NOMO-1 (cell line): Measurements from ENCODE around the gene PSMB10.
"Not testable (repeated sequence)": the region's sequence is repeated elsewhere in the genome, so short reads cannot be mapped to it uniquely, and the experiment has no call there.

Experiments
- DNase-seq, 2 experiments: peaks; one replicate each; lab custom pipeline; 2025; ENCODE audit not compliant: unreplicated experiment in 2 of 2; lab: John Stamatoyannopoulos, UW

Gene PSMB10

DNA sequence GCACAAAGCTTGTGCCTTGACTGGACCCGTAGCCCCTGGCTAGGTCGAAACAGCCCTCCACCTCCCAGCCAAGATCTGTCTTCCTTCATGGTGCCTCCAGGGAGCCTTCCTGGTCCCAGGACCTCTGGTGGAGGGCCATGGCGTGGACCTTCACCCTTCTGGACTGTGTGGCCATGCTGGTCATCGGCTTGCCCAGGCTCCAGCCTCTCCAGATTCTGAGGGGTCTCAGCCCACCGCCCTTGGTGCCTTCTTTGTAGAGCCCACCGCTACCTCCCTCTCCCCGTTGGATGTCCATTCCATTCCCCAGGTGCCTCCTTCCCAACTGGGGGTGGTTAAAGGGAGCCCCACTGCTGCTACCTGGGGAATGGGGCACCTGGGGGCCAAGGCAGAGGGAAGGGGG lies 8.5 kb downstream of the PSMB10 start:
- no peak for DNase-seq

- no peak for DNase-seq
These were observed 9.3 kb downstream of the PSMB10 start for GRCh38 chr16:67927131-67927941.

GRCh38 chr16:67926181-67926750 lies 10.4 kb downstream of the PSMB10 start:
- no peak for DNase-seq

DNA sequence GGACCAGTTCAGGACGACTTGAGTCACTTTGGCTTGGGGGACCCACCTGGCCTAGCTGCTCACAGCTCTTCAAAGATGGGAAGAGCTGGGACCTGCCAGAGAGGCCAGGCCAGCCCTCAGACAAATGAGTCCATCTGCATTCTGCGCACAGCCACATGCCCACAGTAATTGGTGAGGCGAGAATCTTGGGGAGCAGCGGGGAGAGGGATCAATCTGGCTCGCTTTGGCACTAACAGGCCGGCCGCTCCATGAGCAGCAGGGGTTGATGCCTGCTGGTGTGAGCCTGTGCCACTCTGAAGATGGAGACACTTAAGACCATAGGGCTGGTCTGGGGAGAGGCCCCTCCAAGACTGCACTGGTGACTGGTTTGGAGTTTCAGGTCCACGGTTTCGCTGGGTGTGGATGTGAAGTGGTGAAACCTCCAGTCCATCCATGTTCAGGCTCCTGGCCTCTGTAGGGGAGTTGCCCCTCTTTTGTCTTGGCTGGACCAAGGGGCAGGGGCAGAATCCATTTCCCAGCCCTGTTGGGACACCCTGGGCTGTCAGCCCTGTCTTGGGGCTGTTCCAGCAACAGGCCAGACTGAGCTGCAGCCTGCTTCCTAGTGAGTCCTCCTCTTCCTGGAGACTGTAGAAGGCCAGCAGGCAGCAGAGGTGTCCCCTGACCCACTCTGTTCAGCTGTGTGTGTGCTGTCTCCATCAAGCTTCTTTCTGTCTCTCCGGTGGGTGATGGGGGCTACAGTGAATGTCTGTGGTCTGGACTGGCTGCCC lies 12.3 kb downstream of the PSMB10 start:
- DNase-seq = no peak

- DNase-seq = no peak
These were observed 13.1 kb downstream of the PSMB10 start for GRCh38 chr16:67923414-67924116.

DNA sequence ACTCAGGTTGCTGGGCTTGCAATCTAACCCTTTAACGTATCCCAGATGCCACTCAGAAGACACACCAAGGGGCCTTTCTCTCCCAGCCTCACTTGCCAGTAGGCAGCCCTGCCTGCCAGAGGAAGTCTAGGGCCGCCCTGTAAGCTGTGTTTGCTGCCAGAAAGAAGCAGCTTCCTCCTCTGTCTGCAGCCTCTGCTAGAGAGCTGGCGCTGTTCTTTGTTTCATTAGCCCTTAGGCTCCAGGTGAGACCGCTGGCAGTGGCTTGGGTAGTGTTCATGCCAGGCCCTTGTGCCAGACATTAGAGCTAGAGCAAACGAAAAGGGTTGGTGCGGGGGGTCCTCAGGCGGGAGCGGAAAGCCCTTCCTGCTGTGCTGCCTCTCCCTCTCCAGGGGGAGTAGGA lies 13.9 kb downstream of the PSMB10 start:
- no peak for DNase-seq

DNA sequence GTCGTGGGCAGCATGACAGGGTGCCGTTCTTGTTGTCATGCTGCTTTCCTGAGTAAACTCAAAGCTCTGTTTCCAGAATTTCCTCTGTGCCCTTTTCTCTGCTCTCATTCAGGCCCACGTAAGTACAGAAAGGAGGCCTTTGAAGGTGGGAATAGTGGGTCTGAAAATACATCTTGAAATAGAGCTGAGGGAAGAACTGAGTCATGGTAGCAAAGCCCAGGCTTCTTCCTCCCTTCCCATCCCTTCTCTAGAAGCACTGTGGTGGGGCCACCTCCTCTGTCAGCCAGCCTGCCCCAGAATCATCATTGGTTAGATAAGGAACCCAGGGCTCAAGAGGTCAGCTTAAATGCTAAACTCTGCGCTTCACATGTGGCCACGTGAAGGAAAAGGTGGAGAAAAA lies 14.4 kb downstream of the PSMB10 start:
- no peak for DNase-seq

- no peak for DNase-seq
These were observed 16.9 kb downstream of the PSMB10 start for GRCh38 chr16:67919622-67920221.

GRCh38 chr16:67917852-67918236 lies 18.8 kb downstream of the PSMB10 start:
- DNase-seq = no peak

- DNase-seq = no peak
These were observed 19.4 kb downstream of the PSMB10 start for GRCh38 chr16:67917140-67917851.

GRCh38 chr16:67915831-67916723 lies 20.6 kb downstream of the PSMB10 start:
- no peak for DNase-seq

DNA sequence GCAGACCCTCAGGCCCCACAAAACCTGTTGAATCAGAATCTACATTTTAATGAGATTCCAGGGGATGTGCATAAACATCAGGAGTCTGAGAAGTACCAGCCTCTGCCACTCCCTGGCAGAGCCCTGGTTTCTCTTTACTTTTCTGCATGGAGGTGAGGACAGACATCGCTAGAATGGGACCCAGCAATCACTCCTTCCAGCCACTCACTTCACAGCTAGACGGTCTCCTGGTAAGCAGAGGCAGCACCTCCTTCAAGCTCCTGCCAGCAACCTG lies 21.2 kb downstream of the PSMB10 start:
- not testable (repeated sequence) for DNase-seq

DNA sequence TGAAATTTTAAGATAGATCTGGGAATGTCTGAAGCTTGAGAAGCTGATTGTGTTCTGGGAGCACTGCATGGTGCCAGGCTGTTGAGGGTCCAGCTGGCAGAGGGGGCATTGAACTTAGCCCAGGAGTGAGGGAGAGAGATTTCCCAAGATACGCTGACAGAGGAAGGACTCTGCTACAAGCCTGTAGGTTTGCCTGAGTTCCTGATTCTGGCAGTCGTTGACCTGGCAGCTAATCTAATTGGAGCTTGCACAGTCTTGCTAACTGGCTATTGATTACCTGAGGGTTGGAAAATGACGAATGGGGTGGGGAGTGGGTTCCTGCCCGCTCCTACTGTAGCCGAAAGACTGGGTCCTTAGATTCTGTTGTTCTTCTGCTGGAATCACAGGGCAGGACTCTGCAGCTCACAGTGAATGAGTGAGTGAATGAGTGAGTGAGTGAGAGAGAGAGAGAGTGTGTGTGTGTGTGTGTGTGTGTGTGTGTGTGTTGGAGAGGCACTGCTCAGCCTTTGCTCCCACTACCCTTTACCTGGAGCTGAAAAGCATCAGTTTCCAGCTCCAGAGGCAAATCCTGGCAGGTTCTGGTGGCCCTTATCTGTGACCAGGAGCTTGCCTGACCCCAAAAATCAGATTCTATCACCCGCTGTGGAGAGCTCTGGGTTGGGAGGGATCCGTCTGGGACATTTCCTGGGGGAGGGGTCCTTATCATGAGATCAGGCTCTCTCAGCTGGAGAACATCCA lies 21.7 kb downstream of the PSMB10 start:
- no peak for DNase-seq

DNA sequence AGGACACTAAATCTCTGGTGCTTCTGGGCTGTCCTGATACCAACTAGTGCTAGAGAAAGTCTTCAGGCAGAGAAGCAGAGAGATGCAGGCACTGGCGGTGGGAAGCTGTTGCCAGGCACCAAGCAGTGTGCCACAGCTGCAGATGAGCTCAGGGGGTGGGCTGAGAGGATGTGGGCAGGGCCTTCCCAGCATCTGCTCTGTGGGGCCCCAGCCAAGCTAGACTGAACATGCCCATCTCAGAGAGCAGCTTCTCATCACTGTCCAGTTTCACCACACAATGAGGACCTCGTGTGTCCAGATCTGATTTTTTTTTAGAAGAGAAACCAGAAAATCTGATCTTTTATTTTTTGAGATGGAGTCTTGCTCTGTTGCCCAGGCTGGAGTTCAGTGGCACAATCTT lies 26.5 kb downstream of the PSMB10 start:
- DNase-seq = no peak

DNA sequence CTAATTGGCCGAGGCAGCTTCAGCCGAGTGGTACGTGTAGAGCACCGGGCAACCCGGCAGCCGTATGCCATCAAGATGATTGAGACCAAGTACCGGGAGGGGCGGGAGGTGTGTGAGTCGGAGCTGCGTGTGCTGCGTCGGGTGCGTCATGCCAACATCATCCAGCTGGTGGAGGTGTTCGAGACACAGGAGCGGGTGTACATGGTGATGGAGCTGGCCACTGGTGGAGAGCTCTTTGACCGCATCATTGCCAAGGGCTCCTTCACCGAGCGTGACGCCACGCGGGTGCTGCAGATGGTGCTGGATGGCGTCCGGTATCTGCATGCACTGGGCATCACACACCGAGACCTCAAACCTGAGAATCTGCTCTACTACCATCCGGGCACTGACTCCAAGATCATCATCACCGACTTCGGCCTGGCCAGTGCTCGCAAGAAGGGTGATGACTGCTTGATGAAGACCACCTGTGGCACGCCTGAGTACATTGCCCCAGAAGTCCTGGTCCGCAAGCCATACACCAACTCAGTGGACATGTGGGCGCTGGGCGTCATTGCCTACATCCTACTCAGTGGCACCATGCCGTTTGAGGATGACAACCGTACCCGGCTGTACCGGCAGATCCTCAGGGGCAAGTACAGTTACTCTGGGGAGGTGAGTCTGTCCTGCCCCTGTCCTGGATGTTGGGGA lies 27.5 kb downstream of the PSMB10 start:
- no peak for DNase-seq

DNA sequence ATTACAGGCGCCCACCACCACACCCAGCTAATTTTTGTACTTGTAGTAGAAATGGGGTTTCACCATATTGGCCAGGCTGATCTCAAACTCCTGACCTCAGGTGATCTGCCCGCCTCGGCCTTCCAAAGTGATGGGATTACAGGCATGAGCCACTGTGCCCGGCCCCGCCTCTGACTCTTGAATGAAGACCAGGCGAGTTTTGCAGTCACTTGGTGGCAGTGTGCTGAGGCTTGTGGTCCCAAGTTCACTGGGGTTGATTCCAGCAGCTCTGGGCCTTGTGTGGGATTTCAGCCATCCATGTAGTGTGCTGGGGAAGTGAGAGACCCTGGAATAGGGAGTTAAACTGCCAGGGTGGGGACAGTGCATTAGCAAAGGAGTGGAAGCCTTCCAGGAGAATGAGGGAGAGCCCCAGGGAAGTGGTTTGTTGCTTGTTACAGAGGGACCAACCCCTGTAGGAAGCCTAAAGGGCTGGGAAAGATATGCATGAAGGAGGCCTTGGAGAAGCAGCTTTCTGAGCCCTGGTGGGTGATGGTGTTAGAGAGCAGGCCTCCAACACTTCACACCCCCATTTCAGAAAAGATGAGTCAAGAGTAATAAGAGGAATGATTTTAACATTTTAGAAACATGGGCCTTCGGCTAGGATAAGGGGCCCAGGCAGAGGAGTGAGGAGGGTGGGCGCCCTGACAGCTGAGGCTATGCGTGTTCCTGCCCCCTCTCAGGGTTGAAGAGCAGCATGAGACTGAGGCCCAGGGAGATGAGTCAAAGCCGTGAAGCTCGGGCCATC lies 29.1 kb downstream of the PSMB10 start:
- DNase-seq = no peak

GRCh38 chr16:67902831-67903230 lies 33.8 kb downstream of the PSMB10 start:
- DNase-seq = no peak
